HG03064 (cell line): Measurements from ENCODE around the gene RTN4R.
"Not testable (repeated sequence)": the region's sequence is repeated elsewhere in the genome, so short reads cannot be mapped to it uniquely, and the experiment has no call there.

Experiments used
- ATAC-seq: cut with Tn5 transposase; IDR thresholded peaks from one replicate; pipeline ENCODE4 v1.9.1; 2021; ENCODE audit warnings: low read depth; ENCODE audit not compliant: unreplicated experiment

The RTN4R gene

DNA sequence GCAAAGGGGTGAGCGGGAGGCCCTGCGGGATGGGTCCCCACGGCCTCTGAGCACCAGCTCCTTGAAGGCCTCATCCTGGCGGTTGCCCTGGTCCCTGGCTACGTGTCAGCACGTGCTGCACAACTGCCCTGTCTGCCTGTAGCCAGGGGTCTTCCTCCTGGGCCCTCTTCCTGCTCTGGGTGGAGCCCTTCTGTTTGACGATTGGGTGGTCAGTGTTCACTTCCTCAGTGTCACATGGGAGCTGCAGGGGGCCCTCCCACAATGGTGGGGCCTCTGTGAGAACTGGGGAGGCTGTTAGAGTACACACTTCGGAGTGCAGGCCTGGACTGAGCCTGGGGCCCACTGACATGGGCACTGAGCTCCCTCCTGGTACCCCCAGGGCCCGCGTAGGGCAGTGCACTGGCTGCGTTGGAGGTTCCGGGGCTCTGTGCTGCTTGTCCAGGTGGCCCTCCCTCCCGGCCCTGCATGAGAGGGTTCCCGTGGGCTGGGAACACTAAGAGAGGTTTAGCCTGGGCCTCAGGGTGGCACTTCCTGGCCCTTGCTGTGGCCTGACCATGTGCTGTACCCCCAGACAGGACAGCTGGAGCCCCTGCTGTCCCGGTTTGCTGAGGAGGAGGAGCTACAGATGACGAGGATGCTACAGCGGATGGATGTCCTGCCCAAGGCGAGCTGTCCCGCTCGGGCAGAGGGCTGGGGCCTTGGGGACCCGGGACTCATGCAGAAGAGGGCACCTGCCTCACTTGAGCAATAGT lies 38.0 kb upstream of the RTN4R start:
- ATAC-seq = no peak

DNA sequence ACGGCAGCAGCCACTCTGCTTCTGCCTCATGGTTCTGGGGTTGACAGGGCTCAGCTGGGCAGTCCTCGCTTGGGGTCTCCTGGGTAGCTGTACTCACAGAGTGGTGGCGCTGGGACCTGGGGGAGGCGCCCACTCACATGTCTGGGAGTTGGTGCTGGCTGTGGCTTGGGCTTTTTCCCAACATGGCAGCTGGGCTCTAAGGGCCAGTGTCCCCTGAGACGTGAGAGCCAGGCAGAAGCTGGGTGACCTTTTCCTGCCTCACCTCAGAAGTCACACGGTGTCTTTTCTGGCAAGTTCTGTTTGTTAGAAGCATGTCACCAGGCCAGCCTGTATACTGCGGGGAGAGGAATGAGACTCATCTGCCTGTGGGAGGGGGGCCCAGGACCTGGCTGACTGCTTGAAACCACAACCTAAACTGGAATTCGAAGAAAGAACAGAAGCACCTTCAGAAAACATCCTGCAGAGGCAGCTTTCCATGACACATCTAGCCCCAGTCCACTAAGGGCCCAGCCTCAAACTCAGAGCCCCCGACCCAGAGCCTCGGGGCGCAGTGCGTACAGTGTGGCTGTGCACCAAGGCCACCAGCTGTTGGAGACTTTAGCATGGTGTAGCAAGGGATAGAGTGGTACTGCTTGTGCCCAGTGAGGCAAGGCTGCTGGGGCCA lies 37.2 kb upstream of the RTN4R start:
- not testable (repeated sequence) for ATAC-seq

- ATAC-seq = no peak
These were observed 36.5 kb upstream of the RTN4R start for GRCh38 chr22:20304646-20305045.

DNA sequence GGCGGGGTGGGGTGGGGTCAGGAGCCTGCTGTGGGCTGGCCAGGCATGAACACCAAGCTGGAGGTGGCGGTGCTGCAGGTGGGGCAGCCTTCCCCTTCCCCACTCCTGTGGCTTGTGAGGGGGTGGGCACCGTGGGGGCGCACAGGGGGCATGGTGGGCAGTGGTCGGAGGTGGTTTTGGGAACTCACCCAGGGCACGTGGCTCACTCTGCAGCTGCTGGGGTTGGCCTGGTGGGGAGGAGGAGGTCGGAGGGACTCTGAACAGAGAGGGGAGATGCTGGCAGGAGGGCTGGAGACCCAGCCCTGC lies 35.1 kb upstream of the RTN4R start:
- ATAC-seq = not testable (repeated sequence)

- no peak for ATAC-seq
These were observed 34.5 kb upstream of the RTN4R start for GRCh38 chr22:20302438-20303228.

DNA sequence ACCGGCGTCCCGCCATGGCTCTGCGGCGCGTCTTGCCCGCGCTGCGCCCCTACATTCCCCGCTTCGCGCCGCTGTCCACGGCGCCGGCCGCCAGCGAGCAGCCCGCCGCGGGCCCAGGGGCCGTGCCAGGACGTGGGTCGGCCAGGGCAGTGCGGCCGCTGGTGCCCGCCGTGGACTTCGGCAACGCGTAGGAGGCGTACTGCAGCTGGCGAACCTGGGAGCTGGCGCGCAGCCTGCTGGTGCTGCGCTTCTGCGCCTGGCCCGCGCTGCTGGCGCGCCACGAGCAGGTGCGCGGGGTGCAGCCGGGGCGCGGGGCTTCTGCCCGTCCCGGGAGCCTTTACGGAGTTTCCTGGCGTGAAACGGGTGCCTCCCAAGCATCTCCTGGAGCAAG lies 31.6 kb upstream of the RTN4R start:
- ATAC-seq = no peak

DNA sequence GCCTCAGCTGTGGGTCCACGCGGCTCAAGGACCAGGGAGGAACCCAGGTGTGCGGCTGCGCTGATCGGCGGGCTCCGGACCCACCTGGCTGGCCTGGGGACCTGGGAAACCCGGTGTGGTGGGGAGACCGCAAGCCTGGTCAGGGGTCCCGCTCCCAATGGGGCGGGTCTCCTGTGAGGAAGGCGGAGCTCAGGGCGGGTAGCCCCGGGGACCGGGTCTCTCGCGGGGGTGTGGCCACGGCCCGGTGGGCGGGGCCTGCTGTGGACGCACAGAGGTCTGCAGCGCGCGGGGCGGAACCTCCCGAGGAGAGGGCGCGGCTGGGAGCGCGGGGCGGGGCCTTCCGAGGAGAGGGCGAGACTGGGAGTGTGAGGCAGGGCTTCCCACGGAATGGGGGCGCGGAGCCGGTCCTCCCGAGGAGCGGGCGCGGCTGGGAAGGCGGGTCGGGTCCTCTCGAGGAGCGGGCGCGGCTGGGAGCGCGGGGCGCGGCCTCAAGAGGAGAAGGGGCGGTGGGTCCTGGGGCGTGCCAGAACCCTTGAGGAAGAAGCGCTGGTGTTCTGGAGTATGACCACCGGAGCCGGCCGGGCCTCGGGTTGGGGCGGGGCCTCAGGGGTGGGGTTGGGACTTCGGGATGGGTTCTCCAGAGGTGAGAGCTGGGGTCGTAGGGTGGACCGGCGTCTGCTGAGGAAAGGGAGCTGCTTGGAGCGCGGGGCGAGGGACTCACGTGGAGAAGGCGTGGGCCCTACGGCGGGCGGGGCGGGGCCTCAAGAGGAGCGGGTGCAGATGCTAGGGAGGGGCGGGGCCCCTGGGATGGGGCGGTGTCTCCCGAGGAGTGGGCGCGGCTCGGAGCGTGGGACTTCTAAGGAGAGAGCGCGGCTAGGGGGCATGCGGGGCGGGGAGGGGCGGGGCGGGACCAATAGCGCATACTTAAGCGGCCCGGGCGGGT lies 31.0 kb upstream of the RTN4R start:
- ATAC-seq = no peak

DNA sequence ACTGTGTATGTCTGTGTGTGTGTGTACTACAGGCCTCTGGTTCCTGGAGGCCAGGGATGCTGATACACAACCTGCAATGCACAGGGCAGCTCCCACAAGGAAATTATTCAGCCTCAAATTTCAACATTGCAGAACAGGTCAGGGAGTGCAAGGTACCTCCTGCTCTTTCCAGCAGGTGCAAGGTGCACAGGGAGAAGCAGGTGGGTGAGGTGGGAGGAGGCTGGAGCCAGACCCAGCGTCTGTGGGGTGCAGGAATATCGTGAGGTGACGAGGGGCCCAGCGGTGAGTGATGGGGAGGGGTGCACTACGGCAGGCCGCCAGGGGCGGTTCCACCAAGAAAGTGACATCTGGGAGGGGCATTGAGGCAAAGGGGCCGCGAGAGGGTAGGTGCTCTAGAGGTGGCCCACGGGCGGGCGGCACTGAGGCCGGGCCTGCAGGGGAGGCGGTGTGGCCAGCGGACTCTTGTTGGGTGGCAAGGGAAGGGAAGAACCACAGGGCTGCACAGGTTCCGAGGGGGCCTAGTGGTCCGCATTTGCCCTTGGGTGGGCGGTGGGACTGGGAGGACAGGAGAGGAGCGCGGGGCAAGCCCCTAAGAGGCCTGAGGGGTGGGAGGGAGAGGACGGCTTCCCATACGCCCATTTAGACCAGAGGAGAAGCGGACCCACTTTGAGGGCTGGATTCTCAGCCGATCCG lies 30.1 kb upstream of the RTN4R start:
- ATAC-seq = no peak

GRCh38 chr22:20297414-20298109 lies 29.4 kb upstream of the RTN4R start:
- no peak for ATAC-seq

GRCh38 chr22:20296598-20296997 lies 28.5 kb upstream of the RTN4R start:
- no peak for ATAC-seq

DNA sequence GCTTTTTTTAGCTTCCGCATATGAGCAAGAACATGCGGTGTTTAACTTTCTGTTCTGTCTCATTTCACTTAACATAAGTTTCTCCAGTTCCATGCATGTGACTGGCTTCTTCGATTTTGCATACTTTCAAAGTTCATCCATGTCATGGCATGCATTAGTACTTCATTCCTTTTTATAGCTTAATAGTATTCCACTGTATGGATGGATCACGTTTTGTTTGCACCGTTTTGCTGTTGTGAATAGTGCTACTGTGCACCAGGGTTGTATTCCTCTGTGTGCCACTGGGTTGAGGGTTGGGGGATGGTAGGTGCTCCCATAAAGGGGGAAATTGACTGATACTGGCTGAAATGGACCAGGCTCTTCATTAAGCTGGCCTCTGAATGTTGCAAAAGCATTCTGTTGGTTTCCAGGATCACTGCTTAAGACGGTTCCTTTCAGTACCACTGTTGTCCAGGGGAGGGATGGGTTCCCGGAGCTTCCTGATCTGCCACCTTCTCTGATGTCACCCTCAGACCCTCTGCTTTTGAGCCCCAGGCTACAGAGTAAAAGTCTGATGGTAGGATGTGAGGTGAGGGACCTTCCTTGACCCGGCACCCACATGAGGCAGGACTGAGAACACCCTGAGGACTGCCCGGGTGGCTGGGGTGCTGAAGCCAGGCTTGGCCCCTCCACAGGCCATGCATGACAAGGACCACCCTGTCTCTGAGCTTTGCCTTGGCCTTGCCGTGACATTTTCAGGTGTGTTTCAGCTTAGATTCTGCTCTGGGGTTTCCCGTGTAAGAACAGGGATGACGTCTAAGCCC lies 27.3 kb upstream of the RTN4R start:
- ATAC-seq = no peak

DNA sequence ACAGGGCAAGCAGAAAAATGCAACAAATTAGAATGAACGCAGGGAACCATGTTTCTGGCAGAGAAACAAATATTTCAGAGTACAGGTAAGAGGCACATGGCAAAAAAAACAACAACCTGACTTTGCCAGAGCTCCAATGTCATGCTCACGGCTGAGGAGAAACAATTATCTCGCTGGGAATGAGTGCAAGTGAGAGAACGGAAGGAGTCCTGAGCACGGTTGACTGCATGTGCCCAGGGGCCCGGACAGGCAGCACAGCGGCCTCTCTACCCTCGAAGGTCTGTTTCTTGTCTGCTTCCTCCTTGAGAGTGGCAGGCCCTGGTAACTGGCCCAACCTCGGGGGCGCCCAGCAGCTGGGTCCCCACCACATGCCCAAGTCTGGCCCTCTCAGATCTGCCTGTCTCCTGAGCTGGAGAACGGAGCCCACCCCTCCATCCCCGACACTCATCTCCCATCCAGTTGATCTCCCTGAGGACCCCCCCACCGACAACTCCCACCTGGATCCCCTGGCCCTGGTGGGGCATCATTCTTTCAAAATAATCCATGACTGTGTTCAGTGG lies 24.6 kb upstream of the RTN4R start:
- no peak for ATAC-seq

GRCh38 chr22:20292108-20292507 lies 24.0 kb upstream of the RTN4R start:
- no peak for ATAC-seq

GRCh38 chr22:20291604-20292063 lies 23.5 kb upstream of the RTN4R start:
- no peak for ATAC-seq

GRCh38 chr22:20291249-20291586 lies 23.1 kb upstream of the RTN4R start:
- ATAC-seq = no peak

DNA sequence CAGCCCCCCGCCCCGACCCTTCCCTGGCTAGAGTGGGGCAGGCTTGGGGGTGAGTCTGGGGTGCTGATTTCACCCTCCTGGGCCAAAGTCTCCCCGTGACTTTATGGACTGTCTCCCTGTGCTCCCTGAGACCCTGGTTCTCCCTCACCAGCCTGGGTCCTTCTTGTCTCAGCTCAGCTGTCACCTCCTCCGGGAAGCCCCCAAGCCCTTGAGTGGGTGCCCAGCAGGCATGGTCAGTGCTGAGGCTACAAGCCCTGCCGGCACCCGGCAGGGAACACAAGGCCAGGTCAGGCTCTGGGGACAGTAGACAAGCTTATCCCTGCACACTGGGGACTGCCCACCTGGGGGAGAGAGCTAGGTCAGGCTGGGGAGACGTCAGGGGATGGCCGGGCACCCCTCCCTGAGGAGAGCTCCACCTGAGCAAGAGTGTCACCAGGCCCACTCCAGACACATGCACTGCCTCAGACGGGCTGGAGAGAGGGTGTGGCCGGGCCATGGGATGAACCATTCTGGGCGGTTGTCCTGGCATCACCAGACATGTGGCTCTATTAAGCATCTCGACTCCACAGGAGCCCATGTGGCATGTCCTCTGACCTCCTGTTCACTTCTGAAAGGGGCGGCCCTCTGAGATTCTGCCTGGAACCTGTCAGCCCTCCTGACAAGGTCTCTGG lies 22.6 kb upstream of the RTN4R start:
- no peak for ATAC-seq

DNA sequence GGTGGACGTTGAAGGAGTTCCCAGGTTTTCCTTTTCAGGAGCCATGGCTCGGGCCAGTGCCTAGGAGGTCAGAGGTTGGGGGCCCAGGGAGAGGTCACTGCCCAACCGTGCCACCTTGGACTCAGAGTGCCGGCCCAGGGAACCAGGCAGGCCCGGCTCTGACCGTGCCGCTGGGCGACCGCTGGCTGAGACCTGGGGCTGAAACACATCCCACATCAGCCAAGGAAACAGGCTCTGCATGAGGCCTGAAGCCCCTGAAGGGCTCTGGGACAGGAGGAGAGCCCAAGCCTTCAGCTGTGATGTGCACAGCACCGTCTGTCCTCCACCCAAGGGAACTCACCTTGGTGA lies 21.9 kb upstream of the RTN4R start:
- no peak for ATAC-seq
